GM23338 (cell line): ENCODE results near the gene TWIST2. TPM values are rescaled to one million over a fixed set of nuclear protein-coding genes. Genes with fewer than 3 reads are reported as not detected.

ENCODE experiments used
- ATAC-seq: fragments of 200-7000 bp; cut with Tn5 transposase; 3 replicates; pipeline ENCODE4 v1.9.1; 2020
- DNase-seq: peaks from one replicate; pipeline ENCODE4 v3.0.0-alpha.2; 2015; ENCODE audit warnings: low spot score
- H2AFZ ChIP-seq: fragments of 200-600 bp; sonication (generic); 2 replicates; pipeline ENCODE4 v1.8.0; 2016; ENCODE audit warnings: antibody characterized with exemption, mild to moderate bottlenecking, moderate library complexity
- H3F3A ChIP-seq: fragments of 200-600 bp; sonication (generic); replicated peaks from 2 replicates; pipeline ENCODE4 v1.8.0; 2017; ENCODE audit warnings: antibody characterized with exemption, mixed run types, low read depth
- H3K27ac ChIP-seq: fragments of 200-600 bp; sonication (generic); 2 replicates; pipeline ENCODE4 v1.6.1; 2016; ENCODE audit warnings: low read depth
- H3K27me3 ChIP-seq: fragments of 200-600 bp; sonication (generic); 2 replicates; pipeline ENCODE4 v1.8.0; 2016; ENCODE audit warnings: mild to moderate bottlenecking, mixed run types, moderate library complexity; ENCODE audit not compliant: insufficient read depth
- H3K36me3 ChIP-seq: fragments of 200-600 bp; sonication (generic); 2 replicates; pipeline ENCODE4 v1.8.0; 2016; ENCODE audit warnings: mild to moderate bottlenecking; ENCODE audit not compliant: insufficient read depth
- H3K4me1 ChIP-seq: fragments of 200-600 bp; sonication (generic); 2 replicates; pipeline ENCODE4 v1.8.0; 2016; ENCODE audit warnings: mild to moderate bottlenecking, moderate library complexity; ENCODE audit not compliant: insufficient read depth
- H3K4me2 ChIP-seq: fragments of 200-600 bp; sonication (generic); 2 replicates; pipeline ENCODE4 v1.7.1; 2017; ENCODE audit warnings: mixed run types
- H3K4me3 ChIP-seq: fragments of 200-600 bp; sonication (generic); 2 replicates; pipeline ENCODE4 v1.6.1; 2016; ENCODE audit warnings: mixed run types
- H3K79me2 ChIP-seq: fragments of 200-600 bp; sonication (generic); replicated peaks from 2 replicates; pipeline ENCODE4 v1.8.0; 2017; ENCODE audit warnings: mild to moderate bottlenecking; ENCODE audit not compliant: insufficient read depth
- H3K9me2 ChIP-seq: fragments of 200-600 bp; sonication (generic); 2 replicates; pipeline ENCODE4 v1.8.0; 2017; ENCODE audit not compliant: insufficient read depth
- H4K20me1 ChIP-seq: fragments of 200-600 bp; sonication (generic); replicated peaks from 2 replicates; pipeline ENCODE4 v1.8.0; 2017; ENCODE audit warnings: mild to moderate bottlenecking; ENCODE audit not compliant: insufficient read depth
- H3K27ac Mint-ChIP-seq: 2 replicates; pipeline ENCODE4 v1.8.0; 2020; ENCODE audit warnings: inconsistent platforms, mild to moderate bottlenecking, moderate library complexity, mixed read lengths
- H3K27me3 Mint-ChIP-seq: 3 replicates; pipeline ENCODE4 v1.8.0; 2022; ENCODE audit warnings: low read depth, mild to moderate bottlenecking, moderate library complexity, mixed read lengths, inconsistent platforms; ENCODE audit not compliant: insufficient read depth, poor library complexity
- H3K36me3 Mint-ChIP-seq: 3 replicates; pipeline ENCODE4 v1.8.0; 2021; ENCODE audit warnings: low read depth, mild to moderate bottlenecking, inconsistent platforms, moderate library complexity, mixed read lengths
- H3K4me1 Mint-ChIP-seq: 3 replicates; pipeline ENCODE4 v1.8.0; 2020; ENCODE audit warnings: mild to moderate bottlenecking, inconsistent platforms, mixed read lengths
- H3K4me3 Mint-ChIP-seq: 3 replicates; pipeline ENCODE4 v1.8.0; 2021; ENCODE audit warnings: moderate library complexity, mild to moderate bottlenecking, inconsistent platforms, mixed read lengths
- H3K9me3 Mint-ChIP-seq: 3 replicates; pipeline ENCODE4 v1.8.0; 2020; ENCODE audit warnings: moderate library complexity, mild to moderate bottlenecking, inconsistent platforms, mixed read lengths
- CREB1 ChIP-seq: fragments of 250-450 bp; sonication (Bioruptor Pico); IDR thresholded peaks from 2 replicates; pipeline ENCODE4 v1.5.0; 2020; ENCODE audit warnings: low read depth, mild to moderate bottlenecking, moderate library complexity
- CTCF ChIP-seq, 2 experiments: fragments of 200-600 bp in 1 of 2; sonication (generic) in 1 of 2; conservative IDR thresholded peaks; 2 replicates each; pipeline versions ENCODE4 v1.5.1 to v1.6.1; 2016 to 2017; ENCODE audit warnings: antibody characterized with exemption in 2 of 2, low read depth in 2 of 2, mild to moderate bottlenecking in 2 of 2, moderate library complexity in 1 of 2
- ETS1 ChIP-seq: IDR thresholded peaks from 2 replicates; pipeline ENCODE4 v1.6.1; 2016; ENCODE audit warnings: antibody characterized with exemption
- EZH2 ChIP-seq: fragments of 200-600 bp; sonication (generic); IDR thresholded peaks from one replicate; pipeline ENCODE4 v1.8.0; 2017; ENCODE audit warnings: antibody characterized with exemption, mild to moderate bottlenecking, low read depth; ENCODE audit not compliant: unreplicated experiment
- EZH2phosphoT487 ChIP-seq: fragments of 200-600 bp; sonication (generic); IDR thresholded peaks from one replicate; pipeline ENCODE4 v1.8.1; 2018; ENCODE audit warnings: antibody characterized with exemption; ENCODE audit not compliant: unreplicated experiment
- JUNB ChIP-seq: IDR thresholded peaks from one replicate; pipeline ENCODE4 v1.6.1; 2016; ENCODE audit warnings: antibody characterized with exemption; ENCODE audit not compliant: unreplicated experiment
- NANOG ChIP-seq: IDR thresholded peaks from 2 replicates; pipeline ENCODE4 v1.6.1; 2016; ENCODE audit warnings: antibody characterized with exemption, borderline replicate concordance
- POLR2AphosphoS5 ChIP-seq: IDR thresholded peaks from 2 replicates; pipeline ENCODE4 v1.6.1; 2016; ENCODE audit warnings: antibody characterized with exemption, low read depth
- REST ChIP-seq: IDR thresholded peaks from one replicate; pipeline ENCODE4 v1.6.1; 2018; ENCODE audit warnings: antibody characterized with exemption; ENCODE audit not compliant: unreplicated experiment
- STAT1 ChIP-seq: IDR thresholded peaks from one replicate; pipeline ENCODE4 v1.6.1; 2016; ENCODE audit warnings: antibody characterized with exemption; ENCODE audit not compliant: unreplicated experiment
- ZNF114 ChIP-seq: fragments of 250-450 bp; sonication (Bioruptor Pico); IDR thresholded peaks from 2 replicates; pipeline ENCODE4 v1.5.0; 2020; ENCODE audit warnings: mild to moderate bottlenecking, moderate library complexity
- ZNF331 ChIP-seq: fragments of 250-450 bp; sonication (Bioruptor Pico); IDR thresholded peaks from 2 replicates; pipeline ENCODE4 v1.5.0; 2020; ENCODE audit warnings: low read depth, mild to moderate bottlenecking, moderate library complexity
- ZNF462 ChIP-seq: fragments of 250-450 bp; sonication (Bioruptor Pico); IDR thresholded peaks from 2 replicates; pipeline ENCODE4 v1.5.0; 2020; ENCODE audit warnings: mild to moderate bottlenecking, moderate library complexity
- polyA plus RNA-seq: library from polyadenylated mRNA; unstranded; fragments of >200 nt; fragmentation: Nextera tagmentation; extraction: Ambion mirVana; gene quantifications from 2 replicates; pipeline ENCODE4 v1.2.1, GENCODE V29; 2016
- total RNA-seq: library from RNA; depleted of rRNA; stranded (reverse); fragments of >200 nt; shearing (Covaris generic); gene quantifications from 2 replicates; pipeline ENCODE4 v1.2.3, GENCODE V29; 2014

TWIST2 gene
- total and polyA plus RNA-seq, 2 experiments from 2014 or later, result 7.0 to 12.5 TPM

GRCh38 chr2:238899386-238899785 is 51.5 kb downstream of the TWIST2 start:
- Histone ChIP-seq H3K4me3 (no peak overlapping the region), H3K27me3 (no peaks in the 10 kb centered on the region), H3K4me2 (no peak overlapping the region), H3F3A (no peaks in the 10 kb centered on the region), H3K4me1 (no peaks in the 10 kb centered on the region), H3K27ac (no peak overlapping the region), H2AFZ (no peak overlapping the region), H4K20me1 (no peaks in the 10 kb centered on the region), H3K9me2 (no peaks in the 10 kb centered on the region), H3K36me3 (no peaks in the 10 kb centered on the region), H3K79me2 (no peaks in the 10 kb centered on the region)
- DNase-seq (no peak), ATAC-seq (no peak)
- Mint-ChIP-seq H3K36me3 (no peaks in the 10 kb centered on the region), H3K27ac (no peak overlapping the region), H3K27me3 (no peaks in the 10 kb centered on the region), H3K9me3 (no peaks in the 10 kb centered on the region), H3K4me1 (peaks cover 11% of the 10 kb centered on the region; the same call in 2 of the 3 replicates), H3K4me3 (no peak overlapping the region)
- no peak for TF ChIP-seq REST
- TF ChIP-seq NANOG, result no peak
- TF ChIP-seq STAT1, result no peak
- TF ChIP-seq POLR2AphosphoS5, result no peak
- no peak for TF ChIP-seq EZH2phosphoT487
- TF ChIP-seq CTCF (conservative IDR thresholded peaks at IDR 0.05; ENCODE audit: low read depth in 2 of 2), result no peak
- TF ChIP-seq JUNB, result no peak
- no peak for TF ChIP-seq ZNF114
- TF ChIP-seq ETS1, result no peak
- no peak for TF ChIP-seq ZNF462 (CRISPR knock-in tag)
- TF ChIP-seq CREB1 (CRISPR knock-in tag), result no peak
- TF ChIP-seq EZH2, result no peak
- no peak for TF ChIP-seq ZNF331 (CRISPR knock-in tag)
